Activated naive CD4-positive, alpha-beta T cell treated with anti-CD3 and anti-CD28 coated beads, Interleukin-2, amount 10 ng/mL, durations not matched to agents 7 days and 5 days (primary cell): Measurements from ENCODE around the gene TEX13D.
"Not testable (repeated sequence)": the region's sequence is repeated elsewhere in the genome, so short reads cannot be mapped to it uniquely, and the experiment has no call there.

Experiments used
- CTCF ChIA-PET: fragments of 350-600 bp; sonication (Branson Sonifier 250); formaldehyde crosslinking; loops from one replicate; lab custom pipeline; 2021; ENCODE audit warnings: antibody characterized with exemption; lab: Charles Lee
- DNase-seq: peaks from one replicate; pipeline ENCODE4 v3.0.0-alpha.2; 2020
- H3K27ac Mint-ChIP-seq: one replicate; pipeline ENCODE4 v1.8.0; 2021; ENCODE audit warnings: mild to moderate bottlenecking, moderate library complexity, mixed read lengths
- H3K27me3 Mint-ChIP-seq: one replicate; pipeline ENCODE4 v1.8.0; 2021; ENCODE audit warnings: mild to moderate bottlenecking, mixed read lengths
- H3K36me3 Mint-ChIP-seq: one replicate; pipeline ENCODE4 v1.8.0; 2021; ENCODE audit warnings: mixed read lengths
- H3K4me1 Mint-ChIP-seq: one replicate; pipeline ENCODE4 v1.8.0; 2021; ENCODE audit warnings: mixed read lengths
- H3K4me3 Mint-ChIP-seq: one replicate; pipeline ENCODE4 v1.8.0; 2021; ENCODE audit warnings: mild to moderate bottlenecking, moderate library complexity, mixed read lengths
- H3K9me3 Mint-ChIP-seq: one replicate; pipeline ENCODE4 v1.8.0; 2021; ENCODE audit warnings: mixed read lengths

TEX13D gene

GRCh38 chrX:124332481-124333424 is at the start of gene TEX13D:
Gene TEX13D, plus strand, starts transcription at chrX:124332660. Its CDS starts 258 bp downstream, at chrX:124332918.
- Mint-ChIP-seq H3K36me3 (peaks cover 1% of the 10 kb centered on the region), H3K27ac (peak within 1 kb of the TSS; percentile 42), H3K27me3 (no peaks in the 10 kb centered on the region), H3K4me3 (no peak within 1 kb of the TSS), H3K4me1 (peaks cover 22% of the 10 kb centered on the region), H3K9me3 (no peaks in the 10 kb centered on the region)
- DNase-seq = no peak
- CTCF ChIA-PET = no interaction called here

- no peaks in the 10 kb centered on the region for H3K36me3 Mint-ChIP-seq
- peaks cover 4% of the 10 kb centered on the region for H3K9me3 Mint-ChIP-seq
- DNase-seq = no peak
- no peak overlapping the region for H3K4me3 Mint-ChIP-seq
- H3K27me3 Mint-ChIP-seq = no peaks in the 10 kb centered on the region
- CTCF ChIA-PET = no interaction called here
- H3K4me1 Mint-ChIP-seq = no peaks in the 10 kb centered on the region
- H3K27ac Mint-ChIP-seq = no peak overlapping the region
These were observed 43.0 kb upstream of the TEX13D start for GRCh38 chrX:124289443-124289842.

GRCh38 chrX:124293810-124294209 is 38.6 kb upstream of the TEX13D start:
- DNase-seq = no peak
- Mint-ChIP-seq H3K4me3 (no peak overlapping the region), H3K27ac (no peak overlapping the region), H3K4me1 (no peaks in the 10 kb centered on the region), H3K9me3 (peaks cover 4% of the 10 kb centered on the region), H3K36me3 (no peaks in the 10 kb centered on the region), H3K27me3 (no peaks in the 10 kb centered on the region)
- CTCF ChIA-PET = no interaction called here

GRCh38 chrX:124299323-124299722 is 33.1 kb upstream of the TEX13D start:
- H3K36me3 Mint-ChIP-seq, H3K4me3 Mint-ChIP-seq, H3K9me3 Mint-ChIP-seq, H3K27ac Mint-ChIP-seq, H3K27me3 Mint-ChIP-seq, DNase-seq, CTCF ChIA-PET: not testable (repeated sequence)
- H3K4me1 Mint-ChIP-seq = peaks cover 13% of the 10 kb centered on the region

GRCh38 chrX:124300405-124300804 is 32.1 kb upstream of the TEX13D start:
- H3K4me3 Mint-ChIP-seq = no peak overlapping the region
- no peaks in the 10 kb centered on the region for H3K27me3 Mint-ChIP-seq
- H3K9me3 Mint-ChIP-seq = no peaks in the 10 kb centered on the region
- H3K27ac Mint-ChIP-seq = no peak overlapping the region
- no peak for DNase-seq
- CTCF ChIA-PET = no interaction called here
- peaks cover 1% of the 10 kb centered on the region for H3K36me3 Mint-ChIP-seq
- H3K4me1 Mint-ChIP-seq = peaks cover 13% of the 10 kb centered on the region

GRCh38 chrX:124307253-124307907 is 25.1 kb upstream of the TEX13D start:
- Mint-ChIP-seq H3K9me3 (no peaks in the 10 kb centered on the region), H3K27me3 (no peaks in the 10 kb centered on the region), H3K36me3 (no peaks in the 10 kb centered on the region), H3K4me1 (no peaks in the 10 kb centered on the region), H3K4me3 (no peak overlapping the region), H3K27ac (no peak overlapping the region)
- no peak for DNase-seq
- CTCF ChIA-PET = no interaction called here

GRCh38 chrX:124325732-124326131 is 6.7 kb upstream of the TEX13D start:
- CTCF ChIA-PET = no interaction called here
- Mint-ChIP-seq H3K27ac (no peak overlapping the region), H3K27me3 (no peaks in the 10 kb centered on the region), H3K4me1 (peaks cover 5% of the 10 kb centered on the region), H3K36me3 (no peaks in the 10 kb centered on the region), H3K9me3 (no peaks in the 10 kb centered on the region), H3K4me3 (no peak overlapping the region)
- no peak for DNase-seq

- Mint-ChIP-seq H3K27ac (no peak overlapping the region), H3K27me3 (no peaks in the 10 kb centered on the region), H3K9me3 (no peaks in the 10 kb centered on the region), H3K36me3 (peaks cover 1% of the 10 kb centered on the region), H3K4me3 (no peak overlapping the region), H3K4me1 (peaks cover 10% of the 10 kb centered on the region)
- CTCF ChIA-PET = no interaction called here
- DNase-seq = no peak
These were observed 3.7 kb upstream of the TEX13D start for GRCh38 chrX:124328765-124329164.

GRCh38 chrX:124333862-124334261 is 1.4 kb downstream of the TEX13D start:
- Mint-ChIP-seq H3K4me3 (no peak overlapping the region), H3K36me3 (peaks cover 1% of the 10 kb centered on the region), H3K27me3 (no peaks in the 10 kb centered on the region), H3K27ac (no peak overlapping the region), H3K4me1 (peaks cover 22% of the 10 kb centered on the region), H3K9me3 (no peaks in the 10 kb centered on the region)
- CTCF ChIA-PET = no interaction called here
- DNase-seq = no peak

GRCh38 chrX:124334555-124334954 is 2.1 kb downstream of the TEX13D start:
- DNase-seq, H3K27me3 Mint-ChIP-seq, H3K4me3 Mint-ChIP-seq, CTCF ChIA-PET, H3K36me3 Mint-ChIP-seq, H3K27ac Mint-ChIP-seq, H3K9me3 Mint-ChIP-seq: not testable (repeated sequence)
- peaks cover 28% of the 10 kb centered on the region for H3K4me1 Mint-ChIP-seq

GRCh38 chrX:124335598-124335997 is 3.1 kb downstream of the TEX13D start:
- H3K4me3 Mint-ChIP-seq = no peak overlapping the region
- H3K36me3 Mint-ChIP-seq = peaks cover 1% of the 10 kb centered on the region
- no peak overlapping the region for H3K27ac Mint-ChIP-seq
- H3K4me1 Mint-ChIP-seq = peaks cover 26% of the 10 kb centered on the region
- H3K9me3 Mint-ChIP-seq = no peaks in the 10 kb centered on the region
- DNase-seq = no peak
- CTCF ChIA-PET = interaction anchor here (1.2 kb wide), 1 partner anchor 10 kb away, joined by 4 read pairs; the partner anchor contains the start of gene SH2D1A
- no peaks in the 10 kb centered on the region for H3K27me3 Mint-ChIP-seq

GRCh38 chrX:124337916-124338315 is 5.5 kb downstream of the TEX13D start:
- Mint-ChIP-seq H3K4me3 (no peak overlapping the region), H3K36me3 (no peaks in the 10 kb centered on the region), H3K4me1 (peaks cover 42% of the 10 kb centered on the region), H3K9me3 (no peaks in the 10 kb centered on the region), H3K27ac (no peak overlapping the region), H3K27me3 (no peaks in the 10 kb centered on the region)
- DNase-seq = no peak
- CTCF ChIA-PET = no interaction called here

- CTCF ChIA-PET = interaction anchor here (1.5 kb wide), 1 partner anchor 24 kb away, joined by 4 read pairs; no protein-coding TSS in a partner anchor
- Mint-ChIP-seq H3K9me3 (no peaks in the 10 kb centered on the region), H3K4me1 (peaks cover 52% of the 10 kb centered on the region), H3K27me3 (no peaks in the 10 kb centered on the region), H3K27ac (peak overlapping the region; percentile 81), H3K4me3 (no peak overlapping the region), H3K36me3 (no peaks in the 10 kb centered on the region)
- DNase-seq = peak; percentile 48
These were observed 6.5 kb downstream of the TEX13D start for GRCh38 chrX:124338733-124339514.
